HG03521 (cell line): ENCODE results near the gene LEKR1.
"Not testable (repeated sequence)": the region's sequence is repeated elsewhere in the genome, so short reads cannot be mapped to it uniquely, and the experiment has no call there.

Experiments used
- ATAC-seq: cut with Tn5 transposase; IDR thresholded peaks from one replicate; pipeline ENCODE4 v1.9.1; 2021; ENCODE audit warnings: mild to moderate bottlenecking, moderate library complexity; ENCODE audit not compliant: unreplicated experiment

LEKR1 gene

DNA sequence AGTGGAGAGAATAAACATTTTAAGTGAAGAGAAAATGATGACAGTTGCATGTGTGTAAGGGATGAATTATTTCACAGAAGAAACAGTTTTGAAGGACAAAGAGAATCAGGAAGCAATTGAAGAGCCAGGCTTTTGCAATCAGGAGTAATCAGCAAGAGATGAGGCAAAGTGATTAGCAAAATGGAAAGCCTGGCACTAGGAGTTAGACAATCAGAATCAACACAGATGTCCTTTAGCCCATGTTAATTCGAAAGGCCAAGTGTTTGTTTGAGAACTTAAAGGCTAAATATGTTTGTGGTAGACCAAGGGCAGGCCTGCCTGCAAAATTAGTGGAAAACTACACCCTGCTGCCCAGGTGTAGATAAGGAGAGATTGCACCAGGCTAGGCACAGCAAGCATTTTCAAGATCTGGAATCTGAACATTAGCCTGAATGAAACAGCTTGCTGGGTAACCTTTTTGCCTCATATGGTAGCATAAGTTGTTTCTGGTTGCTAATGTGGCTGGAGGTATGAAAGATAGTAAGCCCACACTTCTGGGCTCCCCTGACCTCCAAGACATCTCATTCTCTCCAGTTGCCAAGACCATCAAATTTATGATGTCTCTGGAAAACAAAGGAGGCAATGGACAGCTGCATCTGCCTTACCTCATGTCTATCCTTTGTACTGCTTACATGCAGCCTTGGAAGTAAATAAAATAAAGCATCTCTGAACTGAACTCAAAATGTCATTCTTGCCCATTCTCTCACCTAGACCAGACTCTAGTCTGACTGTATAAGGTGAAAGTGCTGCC lies 22.0 kb upstream of the LEKR1 start:
- no peak for ATAC-seq

DNA sequence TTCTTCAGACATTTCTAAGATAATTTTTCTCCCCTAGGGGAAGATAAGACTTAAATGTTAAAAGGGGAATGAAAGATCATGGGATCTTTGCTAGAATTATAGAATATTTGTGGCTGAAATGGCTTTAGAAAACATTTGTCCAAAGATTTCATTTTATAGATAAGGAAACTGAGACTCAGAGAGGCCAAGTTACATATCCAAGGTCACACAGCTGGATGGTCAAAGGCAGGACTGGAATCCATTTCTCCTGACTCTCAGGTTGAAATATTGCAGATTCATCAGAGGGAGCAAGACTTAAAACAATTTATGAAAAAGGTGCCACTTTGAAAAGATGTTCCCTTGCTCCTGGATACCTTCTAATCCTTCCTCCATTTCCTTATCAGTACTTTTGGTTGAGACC lies 19.5 kb upstream of the LEKR1 start:
- ATAC-seq = no peak

DNA sequence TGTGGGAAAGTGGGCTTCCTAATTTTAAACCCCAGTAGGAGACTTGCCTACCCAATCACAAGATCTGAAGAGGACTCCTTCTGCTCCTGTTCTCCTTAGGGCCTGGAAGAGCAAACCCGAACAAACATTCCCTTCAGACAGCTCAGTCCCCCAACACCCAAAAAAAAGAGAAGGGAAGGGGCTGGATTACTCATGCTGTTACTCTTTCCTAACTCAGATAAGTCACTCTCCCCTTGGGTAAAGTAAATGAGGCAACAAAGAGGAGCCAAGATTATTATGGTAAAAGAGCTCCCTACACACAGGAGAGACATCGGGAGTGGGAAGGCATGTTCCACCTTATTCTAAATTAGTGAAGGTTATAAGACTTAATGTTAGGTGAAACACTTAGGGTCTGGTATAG lies 18.1 kb upstream of the LEKR1 start:
- no peak for ATAC-seq

DNA sequence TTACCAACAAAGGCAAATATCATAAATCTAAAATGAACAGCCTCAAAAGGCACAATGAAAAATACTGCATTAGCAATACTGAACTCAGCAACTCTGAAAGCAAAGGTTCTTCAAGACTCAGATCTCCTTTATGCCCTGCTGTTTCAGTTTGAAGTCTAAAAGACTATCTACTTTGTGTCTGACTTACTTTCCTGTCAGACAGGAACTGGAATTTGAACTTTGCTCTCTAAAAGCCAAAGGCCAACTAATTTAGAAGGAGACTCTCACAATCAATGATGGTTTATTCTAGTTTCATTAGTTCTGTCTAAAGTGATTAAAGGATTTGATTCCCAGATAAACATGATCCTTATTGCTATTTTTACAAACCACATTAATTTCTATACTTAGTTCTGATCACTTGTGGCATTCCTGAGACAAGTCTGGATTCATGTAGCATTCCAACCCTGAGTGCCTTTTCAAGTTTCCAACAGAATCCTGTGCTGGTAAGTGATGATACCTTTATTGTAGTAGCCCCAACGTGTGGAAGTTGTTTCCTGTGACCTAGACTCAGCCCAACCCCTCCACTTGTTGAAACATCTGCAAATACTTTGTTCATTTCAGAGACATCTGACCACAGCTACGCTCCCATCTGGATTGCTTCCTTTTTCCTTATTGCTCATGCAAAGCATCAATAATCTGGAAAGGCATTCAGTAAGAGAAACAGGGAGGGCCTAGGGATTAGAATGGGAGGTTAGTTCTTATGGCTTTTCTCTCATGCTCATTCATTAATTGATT lies 14.9 kb upstream of the LEKR1 start:
- ATAC-seq = no peak

DNA sequence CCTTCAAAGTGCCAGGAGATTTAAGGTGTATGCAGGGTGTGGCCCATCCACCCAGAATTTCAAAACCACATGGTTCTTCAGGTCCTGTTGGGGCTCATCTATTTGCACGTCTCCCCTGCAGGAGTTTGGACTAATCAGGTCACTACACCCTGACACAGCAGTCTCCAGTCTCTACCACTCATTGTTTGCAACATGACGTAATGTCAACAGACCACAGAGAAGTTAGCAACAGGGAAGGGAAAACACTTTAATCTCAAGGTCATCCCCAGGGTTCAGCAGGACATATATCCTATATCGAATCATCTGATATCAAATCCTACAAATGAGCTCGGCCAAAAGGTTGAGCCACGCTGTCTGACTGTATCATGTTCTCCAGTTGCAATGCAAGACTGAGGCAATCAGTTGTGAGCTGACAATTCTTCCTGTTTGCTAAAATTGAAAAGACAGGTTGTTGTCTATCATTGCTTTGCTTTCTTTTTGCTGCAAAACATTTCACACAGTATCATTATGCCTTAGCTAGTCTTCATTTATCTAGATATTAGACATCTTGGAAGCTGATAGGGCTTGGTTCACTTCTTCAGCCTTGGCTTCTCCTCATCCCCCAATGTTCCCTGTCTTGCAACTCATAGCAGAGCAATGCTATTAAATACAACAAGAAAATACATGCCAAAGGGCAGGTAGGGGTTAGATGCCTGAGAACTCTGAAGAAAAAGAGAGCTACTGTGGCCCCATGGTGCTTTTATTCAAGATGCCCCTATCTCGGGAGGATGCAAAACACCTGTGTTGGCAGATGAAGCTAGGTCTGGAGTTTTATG lies 13.4 kb upstream of the LEKR1 start:
- ATAC-seq = peak; percentile 13

DNA sequence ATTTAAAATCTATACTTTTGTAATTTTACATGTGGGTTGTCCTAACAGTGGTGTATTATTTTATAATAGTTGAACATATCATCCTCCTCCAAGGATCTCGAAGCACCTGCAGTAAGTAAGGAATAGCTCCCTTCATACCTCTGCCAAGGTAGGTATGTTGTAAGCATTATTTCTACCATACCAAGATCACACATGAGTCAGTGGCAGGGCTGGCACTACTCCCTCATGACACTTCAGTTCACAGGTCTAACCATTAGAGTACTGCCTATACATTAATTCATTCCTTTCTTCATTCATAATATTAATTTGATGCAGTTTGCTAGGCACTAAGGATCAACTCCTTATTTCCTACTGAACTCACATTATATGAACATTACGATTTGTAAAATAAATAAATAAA lies 11.9 kb upstream of the LEKR1 start:
- no peak for ATAC-seq

DNA sequence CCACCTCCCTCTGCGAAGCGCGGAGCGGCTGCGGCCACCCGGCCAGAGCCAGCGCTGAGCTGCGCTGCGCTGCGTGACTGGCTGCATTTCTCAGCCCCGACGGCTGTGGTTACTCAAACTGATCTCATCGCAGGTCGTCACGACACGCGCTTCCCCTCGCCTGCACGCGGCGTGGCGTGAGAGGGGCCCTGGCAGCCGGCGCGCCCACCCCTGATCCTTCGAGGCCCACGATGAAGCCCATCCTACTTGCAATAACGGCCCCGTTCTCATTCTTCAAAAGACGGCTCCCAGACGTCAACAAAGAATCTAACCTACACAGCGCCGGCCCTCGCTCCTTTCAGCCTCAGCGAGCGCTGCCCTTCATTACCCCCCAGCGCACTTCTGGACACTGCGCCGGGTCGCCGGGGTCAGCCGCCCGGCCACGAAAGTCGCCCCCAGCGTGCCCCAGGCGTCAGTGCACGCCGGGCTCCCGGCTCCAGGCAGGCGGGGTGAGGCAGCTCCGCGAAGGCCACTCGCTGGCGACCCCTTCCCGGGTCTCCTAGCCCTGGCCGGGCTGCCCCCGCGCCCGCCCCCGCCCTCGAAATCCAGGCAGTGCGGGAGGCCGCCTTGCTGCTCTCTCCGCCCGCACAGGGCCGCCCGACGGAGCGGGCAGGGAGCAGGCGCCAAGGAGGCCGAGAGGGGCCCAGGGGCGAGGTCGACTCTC lies 9.9 kb upstream of the LEKR1 start:
- ATAC-seq = peak; percentile 32

GRCh38 chr3:156816794-156817645 lies 9.1 kb upstream of the LEKR1 start:
- ATAC-seq = peak; percentile 65

DNA sequence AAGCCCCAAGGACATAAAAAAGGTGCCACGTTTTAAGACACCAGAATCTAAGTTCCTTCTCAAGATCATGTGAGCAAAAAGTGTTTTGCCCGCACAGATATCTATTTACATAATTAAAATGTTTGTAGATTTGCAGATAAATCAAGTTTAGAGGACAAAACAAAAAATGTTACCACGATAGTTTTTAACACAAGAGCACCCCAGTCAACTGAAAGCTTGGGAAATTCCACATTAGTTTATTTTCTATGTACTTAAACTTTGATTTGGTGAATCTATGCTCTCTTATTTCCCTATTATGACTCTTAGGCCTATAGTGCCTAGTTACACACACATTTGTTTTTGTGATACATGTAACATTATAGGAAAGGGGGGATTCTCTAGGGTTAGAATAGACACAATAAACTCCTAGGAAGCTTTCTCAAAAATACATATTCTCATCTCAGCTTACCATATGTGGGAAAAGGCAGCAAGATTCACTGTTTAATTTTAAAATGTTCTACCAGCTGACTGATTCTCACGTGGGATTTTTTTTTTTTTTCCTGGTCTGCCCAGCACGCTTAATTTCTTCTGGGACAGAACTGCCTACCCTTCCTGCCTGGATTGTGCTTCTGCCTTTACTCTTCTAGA lies 8.4 kb upstream of the LEKR1 start:
- ATAC-seq = no peak

DNA sequence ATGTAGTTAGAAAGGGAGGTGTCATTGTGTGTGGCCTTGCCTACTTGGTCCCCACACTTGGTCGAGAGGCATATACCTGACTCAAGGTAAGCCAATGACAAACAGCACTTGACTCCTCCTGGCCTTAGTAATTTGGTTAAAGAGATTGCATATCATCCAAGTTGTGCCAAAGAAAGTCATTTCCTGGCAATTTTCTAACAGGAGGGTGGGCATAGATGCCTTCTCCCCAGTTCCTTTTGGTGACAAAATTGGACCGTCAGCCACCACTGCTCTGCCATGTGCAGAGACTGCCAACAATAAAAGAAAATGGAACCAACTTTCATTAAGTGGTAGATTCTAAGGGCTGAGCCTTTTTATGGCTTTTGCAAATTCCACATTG lies 7.9 kb upstream of the LEKR1 start:
- ATAC-seq = no peak

- ATAC-seq = no peak
These were observed 7.3 kb upstream of the LEKR1 start for GRCh38 chr3:156818890-156819289.

GRCh38 chr3:156819842-156820691 lies 6.1 kb upstream of the LEKR1 start:
- no peak for ATAC-seq

- ATAC-seq = no peak
These were observed 5.5 kb upstream of the LEKR1 start for GRCh38 chr3:156820692-156821080.

- not testable (repeated sequence) for ATAC-seq
These were observed 3.4 kb upstream of the LEKR1 start for GRCh38 chr3:156822626-156823260.

- ATAC-seq = peak; percentile 53
These were observed 384 bp upstream of the LEKR1 start for GRCh38 chr3:156825795-156826143.

GRCh38 chr3:156826896-156827882 lies 1.0 kb downstream of the LEKR1 start:
- ATAC-seq = peak; percentile 14

DNA sequence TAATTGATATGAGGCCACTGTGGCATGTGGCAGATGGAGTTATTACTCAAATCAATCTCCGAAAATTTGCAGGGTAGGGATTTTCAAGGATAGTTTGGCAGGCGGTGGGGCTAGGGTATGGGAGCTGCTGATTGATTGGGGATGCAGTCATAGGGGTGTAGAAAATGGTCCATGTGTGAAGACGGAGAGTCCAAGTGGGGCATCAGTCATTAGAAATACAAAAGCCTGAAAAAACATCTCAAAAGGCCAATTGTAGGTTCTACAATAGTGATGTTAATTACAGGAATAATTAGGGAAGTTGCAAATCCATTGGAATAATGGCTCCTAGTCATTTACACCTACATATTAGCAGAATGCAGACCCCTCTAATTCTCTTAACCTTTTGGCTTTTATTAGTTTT lies 4.9 kb downstream of the LEKR1 start:
- no peak for ATAC-seq
